NCI-H226 (cell line): Measurements from ENCODE around the gene PRDM16.

Experiments
- DNase-seq: peaks from one replicate; pipeline ENCODE4 v3.0.0-alpha.2; 2015

Gene PRDM16

DNA sequence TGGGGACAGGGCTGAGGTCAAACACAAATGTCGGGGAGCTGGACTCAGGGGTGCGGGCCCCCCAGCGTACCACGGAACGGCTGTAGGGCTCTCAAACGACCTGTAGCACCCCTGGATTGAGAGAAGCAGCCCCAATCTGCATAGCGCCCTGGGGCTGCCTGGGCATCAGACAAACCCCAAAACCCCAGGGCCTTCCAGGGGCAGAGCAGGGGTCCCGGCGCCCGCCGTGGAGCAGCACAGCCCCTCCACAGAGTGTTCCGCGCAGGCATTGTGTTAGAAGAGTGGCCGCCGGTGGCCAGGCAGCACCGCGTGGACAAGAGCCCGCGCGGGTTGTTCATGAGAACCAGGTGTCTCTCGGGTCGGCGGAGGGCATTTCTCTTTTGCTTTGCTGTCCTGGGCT is 321.3 kb downstream of the PRDM16 start:
- DNase-seq, result no peak

GRCh38 chr1:3391711-3392110 is 322.7 kb downstream of the PRDM16 start:
- DNase-seq, result no peak

DNA sequence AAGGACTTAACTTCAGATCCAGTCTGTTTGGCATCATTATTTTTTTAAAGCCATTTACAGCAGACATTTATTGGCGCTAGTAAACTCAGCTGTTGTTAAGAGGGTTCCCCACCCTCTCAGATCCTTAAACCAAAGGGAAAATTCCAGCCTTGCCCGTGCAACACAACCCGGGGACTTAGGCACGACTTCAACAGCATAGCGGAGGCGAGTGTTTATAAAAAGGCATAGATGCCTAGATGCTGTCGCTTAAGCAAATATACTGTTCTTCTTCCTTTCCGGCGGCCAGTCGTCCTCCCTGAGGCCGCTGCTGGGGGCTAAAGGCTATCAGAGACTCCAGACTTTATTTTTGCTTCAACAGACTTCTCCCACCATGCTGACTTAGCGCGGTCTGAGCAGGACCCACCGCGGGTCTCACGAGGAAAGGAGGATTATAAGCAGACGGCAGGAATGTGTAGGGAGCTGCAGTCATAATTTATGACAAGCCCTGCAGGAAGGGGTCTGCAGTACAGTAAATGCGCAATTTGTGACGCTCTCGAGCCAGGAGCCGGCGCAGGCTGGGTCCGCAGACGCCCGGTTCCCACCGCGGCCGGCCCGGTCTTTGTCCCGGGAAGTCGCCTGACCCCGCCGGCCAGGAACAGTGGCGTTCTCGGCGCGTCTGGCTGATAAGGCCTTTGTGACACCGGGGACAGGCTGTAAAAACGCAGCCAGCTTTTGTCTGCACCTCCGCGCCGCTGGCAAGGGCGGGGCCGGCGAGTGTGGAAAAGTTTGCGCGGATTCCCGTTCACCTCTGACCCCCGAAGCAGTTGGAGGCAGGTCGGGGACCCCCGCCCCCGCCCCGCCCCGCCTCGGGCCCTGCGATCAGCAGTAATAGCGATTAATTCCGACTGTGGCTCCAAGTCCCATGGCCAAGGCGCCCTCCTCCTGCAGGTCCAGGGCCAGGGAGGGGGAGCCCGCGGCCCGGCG is 324.3 kb downstream of the PRDM16 start:
- no peak for DNase-seq

DNA sequence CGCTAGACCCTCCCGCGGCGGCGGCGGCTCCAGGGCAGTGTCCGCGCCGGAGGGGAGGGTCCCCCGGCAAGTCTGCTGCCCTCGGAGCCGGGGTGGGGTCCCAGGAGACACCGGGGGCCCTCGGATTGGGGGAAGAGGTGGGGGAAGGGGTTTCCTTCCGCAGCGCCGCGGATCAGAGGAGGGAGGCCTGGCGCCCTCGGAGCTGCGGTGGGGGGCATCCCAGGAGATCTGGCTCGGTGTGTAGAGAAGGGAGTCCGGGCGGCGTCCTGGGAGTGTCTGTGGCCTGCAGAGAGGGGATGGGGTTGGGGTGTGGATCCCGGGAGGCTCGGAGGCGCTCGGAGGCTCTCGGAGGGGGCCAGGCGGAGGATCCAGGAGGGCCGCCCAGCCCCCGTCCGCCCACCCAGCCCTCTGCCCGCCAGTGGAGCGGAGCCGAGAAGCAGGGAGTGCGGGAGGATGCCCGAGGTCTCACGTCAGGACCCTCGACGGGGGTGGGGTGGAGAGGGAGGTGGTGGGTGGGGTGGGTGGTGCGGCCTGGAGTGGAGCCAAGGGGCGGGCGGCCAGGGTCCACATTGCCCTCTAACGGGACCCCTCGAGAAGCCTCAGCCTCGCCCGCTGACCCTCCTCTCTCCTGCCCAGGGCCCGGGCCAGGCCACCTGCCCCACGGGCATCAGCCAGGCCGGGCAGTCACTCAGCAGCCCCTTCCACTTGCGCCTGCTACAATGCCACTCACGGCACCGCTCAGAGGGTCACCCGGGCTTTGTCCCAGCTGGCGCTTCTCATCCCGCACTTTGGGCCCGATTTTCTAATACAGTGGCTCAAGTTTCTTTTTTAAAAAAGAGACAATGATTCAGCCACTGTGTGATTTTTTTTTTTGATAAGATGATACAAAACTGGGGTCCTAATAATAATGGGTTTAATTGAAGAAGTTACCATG is 325.3 kb downstream of the PRDM16 start:
- no peak for DNase-seq

GRCh38 chr1:3396411-3396810 is 327.4 kb downstream of the PRDM16 start:
- no peak for DNase-seq

GRCh38 chr1:3397311-3397710 is 328.3 kb downstream of the PRDM16 start:
- no peak for DNase-seq

DNA sequence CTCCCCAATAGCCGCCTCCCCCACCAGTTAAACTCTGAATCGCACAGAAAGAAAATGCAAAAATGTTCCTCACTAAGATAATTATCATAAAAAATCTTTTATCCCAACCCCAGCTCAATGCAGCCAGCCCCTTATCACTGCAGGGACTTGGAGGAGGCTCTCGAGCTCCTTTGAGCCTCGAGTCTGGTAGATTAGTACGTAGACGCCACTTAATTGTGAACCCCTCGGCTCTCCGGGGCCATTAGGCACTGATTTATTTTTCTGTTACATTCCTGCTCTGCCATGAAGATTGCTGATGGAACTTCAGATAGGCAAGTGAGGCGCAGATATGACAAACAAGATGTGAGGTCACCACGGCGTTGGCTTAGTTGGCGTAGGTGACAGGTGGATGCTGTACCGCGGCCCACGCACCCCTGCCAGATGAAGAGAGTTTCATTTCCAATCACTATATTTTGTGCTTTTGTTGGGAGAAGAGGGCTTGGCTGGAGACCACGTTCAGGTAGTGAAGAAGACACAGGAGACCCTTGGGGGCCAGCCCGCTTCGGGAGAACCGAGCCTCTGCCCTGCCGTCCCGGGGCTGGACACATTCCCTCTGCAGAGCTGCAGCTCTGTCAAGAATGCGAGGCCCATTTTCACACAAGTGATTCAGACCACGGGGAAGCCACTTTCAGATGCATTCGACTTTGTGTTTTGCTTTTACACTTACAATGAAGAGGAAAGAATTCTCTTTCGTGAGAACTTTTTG is 329.6 kb downstream of the PRDM16 start:
- DNase-seq, result no peak

- DNase-seq, result no peak
These were observed 330.7 kb downstream of the PRDM16 start for GRCh38 chr1:3399732-3400131.

DNA sequence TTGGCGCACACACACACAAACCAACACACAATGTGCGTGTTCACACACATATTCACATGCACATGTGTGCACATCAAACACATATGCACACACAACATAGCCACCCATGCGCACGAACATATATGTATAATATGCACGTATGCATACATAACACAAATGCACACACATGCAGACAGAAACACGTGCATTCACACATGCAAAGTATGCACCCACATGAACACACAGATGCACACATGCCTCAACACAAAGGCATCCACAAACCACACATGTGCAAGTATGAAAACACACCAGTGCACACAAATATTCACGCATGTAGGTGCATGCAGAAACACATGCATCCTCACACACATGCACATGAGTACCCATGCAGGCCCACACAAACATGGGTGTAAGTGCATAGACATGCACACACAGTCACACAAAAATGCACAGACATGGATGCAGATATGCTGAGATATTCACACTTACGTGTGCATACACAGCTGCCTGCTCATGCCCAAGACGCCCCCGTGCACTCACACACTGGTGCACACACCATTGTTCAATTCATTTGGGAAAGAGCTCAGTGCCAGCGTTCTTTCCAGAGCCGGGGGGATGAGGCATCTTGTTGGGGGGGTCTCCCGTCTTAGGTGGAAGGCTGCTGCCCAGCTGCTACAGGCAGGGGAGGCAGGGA is 332.7 kb downstream of the PRDM16 start:
- no peak for DNase-seq

DNA sequence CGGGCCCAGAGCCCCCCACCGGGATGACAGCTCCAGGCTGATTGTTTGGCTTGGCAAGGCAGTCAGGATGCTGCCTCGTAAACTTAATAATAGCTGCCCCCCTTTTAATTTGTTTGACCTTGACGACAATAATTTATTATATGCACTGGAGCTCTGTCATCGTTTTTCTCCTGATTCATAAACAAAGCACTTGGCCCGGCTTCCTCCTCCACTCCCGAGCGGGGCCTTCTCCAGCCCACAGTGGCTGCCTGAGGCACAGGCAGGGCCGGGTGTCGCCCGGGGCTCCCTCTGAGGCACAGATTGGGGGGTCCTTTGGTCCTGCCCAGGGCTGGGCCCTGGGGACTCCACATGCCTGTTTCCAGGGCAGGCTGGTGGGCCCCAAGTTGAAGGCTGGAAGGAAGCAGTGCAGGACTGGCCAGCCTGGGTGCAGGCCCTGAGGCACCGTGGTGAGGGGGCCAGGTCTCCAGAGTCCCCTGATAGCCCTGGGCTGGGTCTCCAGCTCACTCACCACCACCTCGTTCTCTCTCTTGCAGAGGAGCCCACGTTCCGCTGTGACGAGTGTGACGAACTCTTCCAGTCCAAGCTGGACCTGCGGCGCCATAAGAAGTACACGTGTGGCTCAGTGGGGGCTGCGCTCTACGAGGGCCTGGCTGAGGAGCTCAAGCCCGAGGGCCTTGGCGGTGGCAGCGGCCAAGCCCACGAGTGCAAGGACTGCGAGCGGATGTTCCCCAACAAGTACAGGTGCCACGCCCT is 333.4 kb downstream of the PRDM16 start:
- DNase-seq, result no peak

GRCh38 chr1:3403011-3403345 is 334.0 kb downstream of the PRDM16 start:
- DNase-seq, result no peak

- DNase-seq, result no peak
These were observed 334.6 kb downstream of the PRDM16 start for GRCh38 chr1:3403388-3404231.

DNA sequence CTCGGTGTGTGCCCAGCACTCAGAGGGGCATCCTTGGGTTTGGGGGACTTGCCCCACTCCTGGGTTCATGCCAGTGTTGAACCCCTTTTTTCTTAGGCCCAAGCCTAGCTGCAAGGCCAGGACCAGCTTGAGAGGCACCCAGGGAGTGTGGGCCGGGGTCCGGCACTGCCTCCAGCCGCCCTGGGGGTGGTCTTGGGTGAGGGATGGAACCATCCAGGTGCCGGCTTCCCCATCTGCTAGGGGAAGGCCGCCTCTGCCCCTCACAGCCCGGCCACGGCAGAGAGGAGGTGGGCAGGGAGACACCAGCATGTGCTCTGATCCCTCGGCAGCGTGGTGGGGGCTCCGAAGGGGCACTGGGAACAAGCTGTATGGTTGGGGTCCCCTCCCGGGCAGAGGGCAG is 335.3 kb downstream of the PRDM16 start:
- no peak for DNase-seq

DNA sequence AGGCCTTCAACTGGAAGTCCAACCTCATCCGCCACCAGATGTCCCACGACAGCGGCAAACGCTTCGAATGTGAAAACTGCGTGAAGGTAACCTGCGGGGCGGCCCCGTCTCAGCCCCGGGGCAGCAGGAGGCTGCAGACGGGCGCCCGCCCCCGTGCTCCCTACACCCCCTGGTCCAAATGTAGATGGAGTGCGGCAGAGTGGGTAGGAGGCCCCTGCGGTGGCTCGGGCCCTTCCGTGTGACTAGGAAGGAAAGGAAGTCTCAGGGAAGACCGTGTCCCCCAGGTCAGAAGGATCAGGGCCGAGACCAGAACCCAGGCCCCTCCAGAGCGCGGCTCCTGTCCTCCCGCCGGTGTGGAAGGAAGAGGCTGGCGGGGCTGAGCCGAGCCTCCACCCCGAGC is 335.8 kb downstream of the PRDM16 start:
- DNase-seq, result no peak

- DNase-seq, result no peak
These were observed 336.5 kb downstream of the PRDM16 start for GRCh38 chr1:3405491-3405890.

DNA sequence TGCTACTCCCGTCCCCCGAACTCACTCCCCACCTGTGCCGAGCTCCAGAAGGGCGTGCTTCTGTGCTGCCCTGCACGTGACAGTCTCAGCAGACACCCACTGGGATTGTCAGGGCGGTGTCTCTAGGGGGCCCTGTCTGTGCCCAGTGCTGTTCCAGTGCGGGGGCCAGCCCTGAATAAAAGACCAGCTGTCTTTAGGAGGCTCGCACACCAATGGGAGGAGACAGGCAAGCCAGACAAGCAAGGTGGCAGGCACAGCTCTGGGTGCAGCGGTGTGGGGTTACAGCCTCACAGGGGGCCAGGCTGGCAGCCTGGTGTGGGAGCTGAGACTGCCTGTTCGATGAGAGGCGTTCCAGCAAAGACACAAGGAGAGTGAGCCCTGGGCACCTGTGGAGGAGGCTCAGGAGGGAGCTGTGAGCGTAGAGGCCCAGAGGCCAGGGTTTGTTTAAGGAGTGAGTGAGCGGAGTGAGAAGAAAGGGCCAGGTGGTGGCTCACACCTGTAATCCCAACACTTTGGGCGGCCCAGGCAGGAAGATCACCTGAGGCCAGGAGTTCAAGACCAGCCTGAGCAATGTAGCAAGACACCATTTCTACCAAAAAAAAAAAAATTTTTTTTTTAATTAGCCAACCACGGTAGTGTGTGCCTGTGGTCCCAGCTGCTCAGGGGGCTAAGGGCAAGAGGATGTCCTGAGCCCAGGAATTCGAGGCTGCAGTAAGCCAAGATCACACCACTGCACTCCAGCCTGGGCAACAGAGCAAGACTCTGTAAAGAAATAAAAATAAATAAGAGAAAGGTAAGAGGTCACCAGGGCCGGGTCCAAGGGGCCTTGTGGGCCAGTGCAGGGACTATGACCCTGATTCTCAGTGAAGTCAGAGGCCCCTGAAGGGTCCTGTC is 337.2 kb downstream of the PRDM16 start:
- DNase-seq, result no peak

DNA sequence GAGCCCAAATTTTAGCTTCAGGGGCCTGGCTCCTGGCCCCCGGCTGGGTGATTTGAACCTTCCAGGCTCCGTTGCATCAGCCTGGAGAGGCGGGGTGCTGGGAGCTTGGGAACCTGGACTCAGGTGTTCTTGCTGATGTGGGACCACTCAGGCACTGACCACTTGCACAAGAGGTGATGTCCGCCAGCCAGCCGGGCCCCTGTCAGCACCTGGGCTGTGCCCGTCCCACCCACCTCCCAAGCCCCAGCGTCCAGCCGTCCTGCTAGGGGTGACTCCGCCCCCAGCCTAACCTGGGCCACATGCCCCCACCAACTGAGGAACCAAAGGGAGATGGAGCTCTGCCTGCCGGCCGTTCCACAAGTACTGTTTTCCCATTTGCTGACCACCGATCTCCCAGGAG is 338.0 kb downstream of the PRDM16 start:
- DNase-seq, result no peak

GRCh38 chr1:3408751-3409266 is 339.8 kb downstream of the PRDM16 start:
- no peak for DNase-seq

- no peak for DNase-seq
These were observed 340.6 kb downstream of the PRDM16 start for GRCh38 chr1:3409366-3410141.
